Measurements from ENCODE around the gene HNMT.
"Not testable (repeated sequence)": the region's sequence is repeated elsewhere in the genome, so short reads cannot be mapped to it uniquely, and the experiment has no call there.

The HNMT gene

GRCh38 chr2:137947032-137947727 is 17.1 kb upstream of the HNMT start:
- no peak for DNase-seq

- DNase-seq: no peak
Observed at GRCh38 chr2:137947728-137948336, 16.4 kb upstream of the HNMT start.

- no peak for DNase-seq
Observed at GRCh38 chr2:137948894-137949293, 15.4 kb upstream of the HNMT start.

GRCh38 chr2:137950238-137950637 is 14.0 kb upstream of the HNMT start:
- DNase-seq: no peak

- no peak for DNase-seq
Observed at GRCh38 chr2:137951586-137951985, 12.7 kb upstream of the HNMT start.

- DNase-seq: no peak
Observed at GRCh38 chr2:137952586-137953129, 11.6 kb upstream of the HNMT start.

GRCh38 chr2:137955536-137955935 is 8.7 kb upstream of the HNMT start:
- DNase-seq: no peak

- DNase-seq: no peak
Observed at GRCh38 chr2:137957033-137957432, 7.2 kb upstream of the HNMT start.

- no peak for DNase-seq
Observed at GRCh38 chr2:137959166-137959565, 5.1 kb upstream of the HNMT start.

- no peak for DNase-seq
Observed at GRCh38 chr2:137960223-137960622, 4.0 kb upstream of the HNMT start.

GRCh38 chr2:137961602-137962001 is 2.7 kb upstream of the HNMT start:
- no peak for DNase-seq

- no peak for DNase-seq
Observed at GRCh38 chr2:137963535-137964065, 673 bp upstream of the HNMT start.

GRCh38 chr2:137964859-137965459 is 686 bp downstream of the HNMT start:
- DNase-seq: no peak

- no peak for DNase-seq
Observed at GRCh38 chr2:137966043-137966442, 1.8 kb downstream of the HNMT start.

GRCh38 chr2:137967042-137967441 is 2.8 kb downstream of the HNMT start:
- no peak for DNase-seq

- no peak for DNase-seq
Observed at GRCh38 chr2:137968477-137969417, 4.5 kb downstream of the HNMT start.

- DNase-seq: no peak
Observed at GRCh38 chr2:137969418-137969765, 5.1 kb downstream of the HNMT start.

- DNase-seq: no peak
Observed at GRCh38 chr2:137969876-137970275, 5.6 kb downstream of the HNMT start.

GRCh38 chr2:137971259-137971658 is 7.0 kb downstream of the HNMT start:
- not testable (repeated sequence) for DNase-seq

GRCh38 chr2:137973280-137973679 is 9.0 kb downstream of the HNMT start:
- no peak for DNase-seq

GRCh38 chr2:137975280-137976271 is 11.3 kb downstream of the HNMT start:
- DNase-seq: no peak

- DNase-seq: no peak
Observed at GRCh38 chr2:137976274-137976673, 12.0 kb downstream of the HNMT start.

Data from NCI-H1417 treated with DMSO at 0.1 percent for 48 hours (cell line).